HepG2 (cell line): ENCODE measurements around the gene AQP7. TPM values are rescaled to one million over a fixed set of nuclear protein-coding genes. Genes with fewer than 3 reads are reported as not detected.
A peak's percentile ranks its signal among the peaks of the same experiment; 100 is the strongest.

ENCODE experiments used
- ADNP ChIP-seq: sonication (generic); formaldehyde crosslinking; IDR thresholded peaks from 2 replicates; pipeline ENCODE4 v1.4.0; 2020; ENCODE audit warnings: missing genetic modification reagents
- HMG20A ChIP-seq: IDR thresholded peaks from 2 replicates; pipeline ENCODE4 v1.6.1; 2016; ENCODE audit warnings: borderline replicate concordance
- KLF13 ChIP-seq: sonication (generic); formaldehyde crosslinking; IDR thresholded peaks from 2 replicates; pipeline ENCODE4 v1.4.0; 2020; ENCODE audit warnings: mild to moderate bottlenecking, missing genetic modification reagents
- MAFF ChIP-seq: IDR thresholded peaks from 2 replicates; pipeline ENCODE4 v1.6.1; 2011; ENCODE audit warnings: low read depth, low read length, improper control_type of control experiment
- NFE2 ChIP-seq: sonication (generic); formaldehyde crosslinking; IDR thresholded peaks from 2 replicates; pipeline ENCODE4 v1.4.0; 2020; ENCODE audit warnings: missing genetic modification reagents
- NR2C2 ChIP-seq: sonication (generic); formaldehyde crosslinking; IDR thresholded peaks from 2 replicates; pipeline ENCODE4 v1.4.0; 2020; ENCODE audit warnings: missing genetic modification reagents, mild to moderate bottlenecking, moderate library complexity, borderline replicate concordance
- SAP130 ChIP-seq: IDR thresholded peaks from 2 replicates; pipeline ENCODE4 v1.6.1; 2016; ENCODE audit warnings: low read depth
- TRIM24 ChIP-seq: sonication (generic); formaldehyde crosslinking; IDR thresholded peaks from 2 replicates; pipeline ENCODE4 v1.8.0; 2022; ENCODE audit warnings: mild to moderate bottlenecking, missing genetic modification reagents
- ZBTB20 ChIP-seq: sonication (generic); formaldehyde crosslinking; IDR thresholded peaks from 2 replicates; pipeline ENCODE4 v1.8.1; 2023; ENCODE audit warnings: missing genetic modification reagents, low read depth, mild to moderate bottlenecking, borderline replicate concordance
- ZMAT3 ChIP-seq: sonication (generic); formaldehyde crosslinking; conservative IDR thresholded peaks from 2 replicates; pipeline ENCODE4 v1.7.0; 2021; ENCODE audit warnings: missing genetic modification reagents
- ZNF17 ChIP-seq: sonication (generic); formaldehyde crosslinking; IDR thresholded peaks from 2 replicates; pipeline ENCODE4 v1.5.0; 2020; ENCODE audit warnings: mild to moderate bottlenecking, missing genetic modification reagents
- ZNF644 ChIP-seq: IDR thresholded peaks from 2 replicates; pipeline ENCODE4 v1.6.1; 2016; ENCODE audit warnings: low read depth
- polyA plus RNA-seq, 8 experiments: library from polyadenylated mRNA; depleted of rRNA in 3 of 8; stranded (reverse) in 7 of 8; unstranded in 1 of 8; fragments of >200 nt; fragmentation: Illumina TruSeq in 4 of 8; extraction: Trizol in 4 of 8; gene quantifications; 2 replicates each; pipeline versions ENCODE4 v1.2.1 to v1.2.3, GENCODE V29; 2011 to 2016; ENCODE audit warnings: low read depth in 4 of 8, missing spikeins in 1 of 8, mixed read lengths in 1 of 8; ENCODE audit not compliant: insufficient read depth in 1 of 8
- total RNA-seq, 5 experiments: library from RNA; depleted of rRNA; stranded (reverse); fragments of >200 nt; fragmentation: Illumina TruSeq; extraction: Trizol; gene quantifications; 2 replicates each; pipeline ENCODE4 v1.2.3, GENCODE V29; 2016; ENCODE audit warnings: low read depth in 1 of 5
- TF ChIP-seq, protein P1 (sequence below): sonication (generic); formaldehyde crosslinking; IDR thresholded peaks from 2 replicates; pipeline ENCODE4 v1.4.0; 2020; ENCODE audit warnings: missing genetic modification reagents, borderline replicate concordance
- TF ChIP-seq, protein P2 (sequence below), 2 experiments: IDR thresholded peaks; 2 replicates each; pipeline ENCODE4 v1.6.1; 2011 to 2012; ENCODE audit warnings: low read length in 2 of 2, borderline replicate concordance in 1 of 2, low read depth in 1 of 2, mild to moderate bottlenecking in 1 of 2, moderate library complexity in 1 of 2
- TF ChIP-seq, protein P3 (sequence below): sonication (generic); formaldehyde crosslinking; IDR thresholded peaks from 2 replicates; pipeline ENCODE4 v1.8.0; 2022; ENCODE audit warnings: mild to moderate bottlenecking, missing genetic modification reagents, moderate library complexity

AQP7 gene
- total and polyA plus RNA-seq, 2 of the 13 experiments (the other 11 are each of a cell fraction or from before 2014, with no cell fraction given) = 1.9 to 2.1 TPM

DNA sequence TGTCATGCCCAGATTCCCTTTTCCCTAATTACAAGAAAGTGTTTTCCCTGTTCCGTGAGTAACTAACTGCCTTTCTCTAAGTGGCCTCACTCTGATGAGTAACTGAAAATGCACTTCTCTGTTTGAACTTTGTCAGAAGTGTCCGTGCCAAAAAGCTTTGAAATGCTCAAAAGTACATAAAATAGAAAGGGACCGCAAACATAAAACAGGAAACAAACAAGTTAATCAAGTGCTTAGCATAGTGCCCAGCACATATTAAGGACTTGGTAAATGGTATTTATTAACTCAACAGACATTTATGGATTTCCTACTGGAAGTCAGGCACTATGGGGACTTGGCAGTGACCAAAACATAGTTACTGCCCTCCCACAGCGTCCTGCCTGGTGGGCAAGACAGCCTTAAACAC is 22.8 kb upstream of the AQP7 start (continued):
- TF ChIP-seq, protein P1, sequence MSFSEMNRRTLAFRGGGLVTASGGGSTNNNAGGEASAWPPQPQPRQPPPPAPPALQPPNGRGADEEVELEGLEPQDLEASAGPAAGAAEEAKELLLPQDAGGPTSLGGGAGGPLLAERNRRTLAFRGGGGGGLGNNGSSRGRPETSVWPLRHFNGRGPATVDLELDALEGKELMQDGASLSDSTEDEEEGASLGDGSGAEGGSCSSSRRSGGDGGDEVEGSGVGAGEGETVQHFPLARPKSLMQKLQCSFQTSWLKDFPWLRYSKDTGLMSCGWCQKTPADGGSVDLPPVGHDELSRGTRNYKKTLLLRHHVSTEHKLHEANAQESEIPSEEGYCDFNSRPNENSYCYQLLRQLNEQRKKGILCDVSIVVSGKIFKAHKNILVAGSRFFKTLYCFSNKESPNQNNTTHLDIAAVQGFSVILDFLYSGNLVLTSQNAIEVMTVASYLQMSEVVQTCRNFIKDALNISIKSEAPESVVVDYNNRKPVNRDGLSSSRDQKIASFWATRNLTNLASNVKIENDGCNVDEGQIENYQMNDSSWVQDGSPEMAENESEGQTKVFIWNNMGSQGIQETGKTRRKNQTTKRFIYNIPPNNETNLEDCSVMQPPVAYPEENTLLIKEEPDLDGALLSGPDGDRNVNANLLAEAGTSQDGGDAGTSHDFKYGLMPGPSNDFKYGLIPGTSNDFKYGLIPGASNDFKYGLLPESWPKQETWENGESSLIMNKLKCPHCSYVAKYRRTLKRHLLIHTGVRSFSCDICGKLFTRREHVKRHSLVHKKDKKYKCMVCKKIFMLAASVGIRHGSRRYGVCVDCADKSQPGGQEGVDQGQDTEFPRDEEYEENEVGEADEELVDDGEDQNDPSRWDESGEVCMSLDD (CRISPR knock-in tag) = no peak
- no peak for TF ChIP-seq NR2C2 (CRISPR knock-in tag)
- TF ChIP-seq, protein P2, sequence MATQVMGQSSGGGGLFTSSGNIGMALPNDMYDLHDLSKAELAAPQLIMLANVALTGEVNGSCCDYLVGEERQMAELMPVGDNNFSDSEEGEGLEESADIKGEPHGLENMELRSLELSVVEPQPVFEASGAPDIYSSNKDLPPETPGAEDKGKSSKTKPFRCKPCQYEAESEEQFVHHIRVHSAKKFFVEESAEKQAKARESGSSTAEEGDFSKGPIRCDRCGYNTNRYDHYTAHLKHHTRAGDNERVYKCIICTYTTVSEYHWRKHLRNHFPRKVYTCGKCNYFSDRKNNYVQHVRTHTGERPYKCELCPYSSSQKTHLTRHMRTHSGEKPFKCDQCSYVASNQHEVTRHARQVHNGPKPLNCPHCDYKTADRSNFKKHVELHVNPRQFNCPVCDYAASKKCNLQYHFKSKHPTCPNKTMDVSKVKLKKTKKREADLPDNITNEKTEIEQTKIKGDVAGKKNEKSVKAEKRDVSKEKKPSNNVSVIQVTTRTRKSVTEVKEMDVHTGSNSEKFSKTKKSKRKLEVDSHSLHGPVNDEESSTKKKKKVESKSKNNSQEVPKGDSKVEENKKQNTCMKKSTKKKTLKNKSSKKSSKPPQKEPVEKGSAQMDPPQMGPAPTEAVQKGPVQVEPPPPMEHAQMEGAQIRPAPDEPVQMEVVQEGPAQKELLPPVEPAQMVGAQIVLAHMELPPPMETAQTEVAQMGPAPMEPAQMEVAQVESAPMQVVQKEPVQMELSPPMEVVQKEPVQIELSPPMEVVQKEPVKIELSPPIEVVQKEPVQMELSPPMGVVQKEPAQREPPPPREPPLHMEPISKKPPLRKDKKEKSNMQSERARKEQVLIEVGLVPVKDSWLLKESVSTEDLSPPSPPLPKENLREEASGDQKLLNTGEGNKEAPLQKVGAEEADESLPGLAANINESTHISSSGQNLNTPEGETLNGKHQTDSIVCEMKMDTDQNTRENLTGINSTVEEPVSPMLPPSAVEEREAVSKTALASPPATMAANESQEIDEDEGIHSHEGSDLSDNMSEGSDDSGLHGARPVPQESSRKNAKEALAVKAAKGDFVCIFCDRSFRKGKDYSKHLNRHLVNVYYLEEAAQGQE (IDR thresholded peaks at IDR 0.05; ENCODE audit: borderline replicate concordance in 1 of 2, low read depth in 1 of 2, low read length in 2 of 2) = peak in 1 of 2 experiments; percentile 31; a peak in 1 of 4 replicates
- no peak for TF ChIP-seq ZMAT3
- TF ChIP-seq ZNF17 (CRISPR knock-in tag) = no peak
- no peak for TF ChIP-seq ADNP (CRISPR knock-in tag)
- peak; percentile 29; the same call in 1 of the 2 replicates for TF ChIP-seq SAP130 (CRISPR knock-in tag)
- peak; percentile 68; the same call in 1 of the 2 replicates for TF ChIP-seq HMG20A (CRISPR knock-in tag)
- TF ChIP-seq MAFF = no peak
- no peak for TF ChIP-seq NFE2 (CRISPR knock-in tag)
- no peak for TF ChIP-seq ZBTB20
- TF ChIP-seq, protein P3, sequence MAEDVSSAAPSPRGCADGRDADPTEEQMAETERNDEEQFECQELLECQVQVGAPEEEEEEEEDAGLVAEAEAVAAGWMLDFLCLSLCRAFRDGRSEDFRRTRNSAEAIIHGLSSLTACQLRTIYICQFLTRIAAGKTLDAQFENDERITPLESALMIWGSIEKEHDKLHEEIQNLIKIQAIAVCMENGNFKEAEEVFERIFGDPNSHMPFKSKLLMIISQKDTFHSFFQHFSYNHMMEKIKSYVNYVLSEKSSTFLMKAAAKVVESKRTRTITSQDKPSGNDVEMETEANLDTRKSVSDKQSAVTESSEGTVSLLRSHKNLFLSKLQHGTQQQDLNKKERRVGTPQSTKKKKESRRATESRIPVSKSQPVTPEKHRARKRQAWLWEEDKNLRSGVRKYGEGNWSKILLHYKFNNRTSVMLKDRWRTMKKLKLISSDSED = no peak
- TF ChIP-seq TRIM24 (CRISPR knock-in tag) = no peak
- no peak for TF ChIP-seq ZNF644 (CRISPR knock-in tag)
- TF ChIP-seq KLF13 (CRISPR knock-in tag) = no peak
